Osteocyte (in vitro differentiated cells): Measurements from ENCODE around the gene CARNS1. TPM values are rescaled to one million over a fixed set of nuclear protein-coding genes. Genes with fewer than 3 reads are reported as not detected.

Experiments used
- DNase-seq: peaks from one replicate; pipeline ENCODE4 v3.0.0; 2021; ENCODE audit warnings: mixed read lengths; ENCODE audit not compliant: unreplicated experiment; ENCODE audit errors: extremely low spot score
- H3K27ac Mint-ChIP-seq: one replicate; pipeline ENCODE4 v1.8.0; 2021; ENCODE audit warnings: mild to moderate bottlenecking, mixed read lengths; ENCODE audit not compliant: unreplicated experiment
- H3K27me3 Mint-ChIP-seq: one replicate; pipeline ENCODE4 v1.8.0; 2021; ENCODE audit warnings: mixed read lengths; ENCODE audit not compliant: unreplicated experiment
- H3K36me3 Mint-ChIP-seq: one replicate; pipeline ENCODE4 v1.8.0; 2021; ENCODE audit warnings: mixed read lengths; ENCODE audit not compliant: unreplicated experiment
- H3K4me1 Mint-ChIP-seq: one replicate; pipeline ENCODE4 v1.8.0; 2021; ENCODE audit warnings: mixed read lengths; ENCODE audit not compliant: unreplicated experiment
- H3K4me3 Mint-ChIP-seq: one replicate; pipeline ENCODE4 v1.8.0; 2021; ENCODE audit warnings: mild to moderate bottlenecking, moderate library complexity, mixed read lengths; ENCODE audit not compliant: unreplicated experiment
- H3K9me3 Mint-ChIP-seq: one replicate; pipeline ENCODE4 v1.8.0; 2021; ENCODE audit warnings: mixed read lengths; ENCODE audit not compliant: unreplicated experiment
- total RNA-seq: library from RNA; stranded (reverse); gene quantifications from 2 replicates; pipeline ENCODE4 v1.2.1, GENCODE V29; 2021
- TF ChIP-seq, protein P1 (sequence below): fragments of 200-600 bp; sonication (generic); IDR thresholded peaks from 2 replicates; pipeline ENCODE4 v1.5.0; 2021; ENCODE audit warnings: antibody characterized with exemption, mild to moderate bottlenecking, moderate library complexity

The CARNS1 gene
- total RNA-seq, 1 donor from 2014 or later = 0.27 TPM

DNA sequence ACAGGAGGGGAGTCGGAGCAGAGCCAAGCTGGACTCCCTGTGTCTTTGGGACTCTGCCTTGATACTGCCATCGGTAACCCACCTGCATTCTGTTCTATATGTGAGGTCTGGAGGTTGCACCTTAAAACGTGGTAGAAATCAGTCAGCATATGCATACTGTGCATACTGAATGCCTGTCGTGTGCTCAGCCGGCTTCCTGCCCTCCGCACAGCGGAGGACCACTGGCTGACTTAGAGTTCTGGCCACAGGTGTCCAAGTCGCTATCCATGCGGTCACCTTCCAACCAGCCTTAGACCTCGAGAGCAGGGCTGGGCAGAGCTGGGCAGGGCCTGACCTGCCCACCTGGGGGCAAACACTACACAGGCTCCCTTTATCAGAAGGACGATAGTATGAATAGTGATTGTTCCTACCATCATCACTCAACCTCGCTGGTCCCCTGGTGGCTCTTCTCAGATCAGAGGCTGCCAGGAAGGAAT, 7.8 kb upstream of the CARNS1 start:
- Mint-ChIP-seq H3K9me3 (no peaks in the 10 kb centered on the region), H3K4me3 (no peak overlapping the region), H3K36me3 (no peaks in the 10 kb centered on the region), H3K27ac (no peak overlapping the region), H3K27me3 (no peaks in the 10 kb centered on the region), H3K4me1 (no peaks in the 10 kb centered on the region)
- TF ChIP-seq, protein P1, sequence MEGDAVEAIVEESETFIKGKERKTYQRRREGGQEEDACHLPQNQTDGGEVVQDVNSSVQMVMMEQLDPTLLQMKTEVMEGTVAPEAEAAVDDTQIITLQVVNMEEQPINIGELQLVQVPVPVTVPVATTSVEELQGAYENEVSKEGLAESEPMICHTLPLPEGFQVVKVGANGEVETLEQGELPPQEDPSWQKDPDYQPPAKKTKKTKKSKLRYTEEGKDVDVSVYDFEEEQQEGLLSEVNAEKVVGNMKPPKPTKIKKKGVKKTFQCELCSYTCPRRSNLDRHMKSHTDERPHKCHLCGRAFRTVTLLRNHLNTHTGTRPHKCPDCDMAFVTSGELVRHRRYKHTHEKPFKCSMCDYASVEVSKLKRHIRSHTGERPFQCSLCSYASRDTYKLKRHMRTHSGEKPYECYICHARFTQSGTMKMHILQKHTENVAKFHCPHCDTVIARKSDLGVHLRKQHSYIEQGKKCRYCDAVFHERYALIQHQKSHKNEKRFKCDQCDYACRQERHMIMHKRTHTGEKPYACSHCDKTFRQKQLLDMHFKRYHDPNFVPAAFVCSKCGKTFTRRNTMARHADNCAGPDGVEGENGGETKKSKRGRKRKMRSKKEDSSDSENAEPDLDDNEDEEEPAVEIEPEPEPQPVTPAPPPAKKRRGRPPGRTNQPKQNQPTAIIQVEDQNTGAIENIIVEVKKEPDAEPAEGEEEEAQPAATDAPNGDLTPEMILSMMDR = no peak
- DNase-seq = no peak

DNA sequence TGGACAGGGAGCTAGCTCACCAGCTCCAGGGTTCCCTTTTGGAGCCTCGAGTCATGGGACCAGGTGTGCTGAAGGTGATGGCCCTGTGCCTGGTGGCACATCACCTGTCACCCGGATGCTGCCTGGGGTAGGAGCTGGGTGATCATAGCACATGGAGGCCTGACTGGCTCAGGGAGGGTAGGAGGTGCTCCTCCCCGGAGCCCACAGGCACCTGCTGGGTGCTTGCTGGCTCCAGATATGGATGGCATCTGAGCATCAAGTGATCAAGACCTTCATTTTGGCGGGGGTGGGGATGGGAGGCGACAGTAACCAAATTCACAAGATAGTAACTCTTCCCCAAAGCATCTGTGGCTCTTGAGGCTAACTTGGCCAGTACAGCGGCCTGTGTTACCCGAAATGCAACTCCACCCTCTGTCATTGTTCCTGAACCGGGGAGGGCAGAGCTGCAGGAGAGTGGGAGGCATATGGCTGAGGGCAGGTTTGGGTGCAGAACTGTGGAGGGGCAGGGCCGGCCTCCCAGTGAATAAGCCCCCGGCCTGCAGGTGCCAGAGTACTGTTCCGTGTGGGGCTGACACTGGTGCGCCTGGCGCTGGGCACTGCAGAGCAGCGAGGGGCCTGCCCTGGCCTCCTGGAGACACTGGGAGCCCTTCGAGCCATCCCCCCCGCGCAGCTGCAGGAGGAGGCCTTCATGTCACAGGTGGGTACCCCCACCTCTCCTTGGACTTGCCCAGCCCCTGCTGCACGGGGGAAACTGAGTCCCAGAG, 6.9 kb upstream of the CARNS1 start:
- Mint-ChIP-seq H3K4me1 (no peaks in the 10 kb centered on the region), H3K9me3 (no peaks in the 10 kb centered on the region), H3K27ac (no peak overlapping the region), H3K4me3 (no peak overlapping the region), H3K36me3 (no peaks in the 10 kb centered on the region), H3K27me3 (no peaks in the 10 kb centered on the region)
- TF ChIP-seq, protein P1 = no peak
- no peak for DNase-seq

DNA sequence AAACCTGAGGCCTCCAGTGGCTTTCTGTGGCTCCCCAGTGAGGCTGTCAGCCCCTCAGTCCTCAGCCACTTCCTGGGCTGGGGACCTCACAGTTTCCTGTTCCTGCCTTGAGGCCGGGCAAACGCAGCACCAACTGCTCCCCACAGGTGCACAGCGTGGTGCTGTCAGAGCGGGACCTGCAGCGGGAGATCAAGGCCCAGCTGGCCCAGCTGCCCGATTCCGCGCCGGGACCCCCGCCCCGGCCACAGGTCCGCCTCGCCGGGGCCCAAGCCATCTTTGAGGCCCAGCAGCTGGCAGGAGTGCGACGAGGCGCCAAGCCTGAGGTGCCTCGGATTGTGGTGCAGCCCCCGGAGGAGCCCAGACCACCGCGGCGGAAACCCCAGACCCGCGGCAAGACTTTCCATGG, 6.2 kb upstream of the CARNS1 start:
- Mint-ChIP-seq H3K9me3 (no peaks in the 10 kb centered on the region), H3K27me3 (no peaks in the 10 kb centered on the region), H3K4me3 (no peak overlapping the region), H3K4me1 (no peaks in the 10 kb centered on the region), H3K36me3 (no peaks in the 10 kb centered on the region), H3K27ac (no peak overlapping the region)
- TF ChIP-seq, protein P1 = no peak
- no peak for DNase-seq

DNA sequence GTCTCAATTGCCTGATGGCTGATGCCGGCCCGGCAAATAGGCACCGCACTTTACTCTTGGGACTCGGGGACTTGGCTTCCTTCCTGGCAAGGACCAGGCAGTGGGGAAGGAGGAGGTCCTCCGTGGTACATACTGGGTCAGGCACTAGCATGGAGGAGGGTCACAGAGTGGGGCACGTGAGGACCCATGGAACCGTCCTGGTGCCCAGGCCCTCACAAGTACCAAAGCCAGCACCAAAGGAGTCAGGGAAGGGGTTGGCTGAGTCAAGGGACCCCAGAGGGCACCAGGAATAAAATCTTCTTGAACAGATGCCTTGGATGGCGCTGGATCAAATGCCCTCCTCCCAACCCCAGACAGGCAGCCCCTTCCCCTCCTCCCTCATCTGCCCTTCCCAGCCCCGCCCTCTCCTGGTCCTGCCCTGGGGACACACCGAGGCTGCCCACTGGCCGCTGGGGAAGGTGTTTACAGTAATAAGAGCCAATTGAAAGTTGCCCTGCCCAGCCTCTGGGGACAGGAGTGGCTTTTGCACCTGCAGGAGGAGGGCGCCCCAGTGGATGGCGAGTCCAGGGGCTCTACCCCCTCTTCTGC, 5.6 kb upstream of the CARNS1 start:
- Mint-ChIP-seq H3K4me1 (no peaks in the 10 kb centered on the region), H3K36me3 (no peaks in the 10 kb centered on the region), H3K27me3 (no peaks in the 10 kb centered on the region), H3K4me3 (no peak overlapping the region), H3K9me3 (no peaks in the 10 kb centered on the region), H3K27ac (no peak overlapping the region)
- TF ChIP-seq, protein P1 = no peak
- no peak for DNase-seq

DNA sequence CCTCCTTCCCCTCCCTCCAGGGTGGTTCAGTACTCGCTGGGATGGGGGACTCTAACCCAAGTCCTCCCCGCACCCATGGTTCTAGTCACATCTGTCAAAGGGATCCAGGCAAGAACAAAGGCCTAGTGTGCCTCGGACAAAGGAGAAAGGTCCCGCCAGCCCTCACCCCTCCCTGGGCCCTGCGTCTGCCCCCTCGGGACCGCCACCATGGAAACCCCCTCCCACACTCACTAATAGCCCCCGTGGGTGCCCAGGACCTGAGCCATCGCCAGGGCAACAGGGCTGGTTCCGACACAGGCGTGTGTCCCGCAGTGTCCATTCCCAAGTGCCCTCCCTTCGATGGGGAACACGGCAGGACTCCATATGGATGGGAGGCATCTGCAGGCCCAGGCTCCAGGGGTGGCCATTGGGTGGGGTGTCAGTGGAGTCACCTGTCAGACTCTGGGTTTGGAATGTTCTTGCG, 5.1 kb upstream of the CARNS1 start:
- H3K9me3 Mint-ChIP-seq = no peaks in the 10 kb centered on the region
- DNase-seq = no peak
- TF ChIP-seq, protein P1 = no peak
- no peaks in the 10 kb centered on the region for H3K36me3 Mint-ChIP-seq
- no peak overlapping the region for H3K27ac Mint-ChIP-seq
- H3K4me3 Mint-ChIP-seq = no peak overlapping the region
- no peaks in the 10 kb centered on the region for H3K4me1 Mint-ChIP-seq
- H3K27me3 Mint-ChIP-seq = no peaks in the 10 kb centered on the region
